Astrocyte (in vitro differentiated cells and primary cell): ENCODE data around the gene RPS27L. TPM values are rescaled to one million over a fixed set of nuclear protein-coding genes. Genes with fewer than 3 reads are reported as not detected.

Experiments
- DNase-seq: peaks from one replicate; pipeline ENCODE4 v3.0.0-alpha.2; 2010; ENCODE audit warnings: low read depth
- FAIRE-seq: peaks from 2 replicates; lab custom pipeline; 2011; peaks lifted over from hg19 to GRCh38; lab: Jason Lieb, UNC
- H2AFZ ChIP-seq: 2 replicates; pipeline ENCODE4 v1.6.0; 2012; ENCODE audit warnings: low read depth, low read length, inconsistent platforms
- H3K27ac ChIP-seq: 2 replicates; pipeline ENCODE4 v1.5.1; 2011; ENCODE audit warnings: low read depth, low read length, inconsistent platforms
- H3K27me3 ChIP-seq: 2 replicates; pipeline ENCODE4 v1.6.0; 2011; ENCODE audit warnings: low read length, inconsistent platforms; ENCODE audit not compliant: insufficient read depth
- H3K36me3 ChIP-seq: 2 replicates; pipeline ENCODE4 v1.5.1; 2011; ENCODE audit warnings: low read length, inconsistent platforms; ENCODE audit not compliant: insufficient read depth
- H3K4me1 ChIP-seq: 2 replicates; pipeline ENCODE4 v1.5.1; 2011; ENCODE audit warnings: low read length, inconsistent platforms; ENCODE audit not compliant: insufficient read depth
- H3K4me2 ChIP-seq: 2 replicates; pipeline ENCODE4 v1.6.0; 2012; ENCODE audit warnings: low read length, inconsistent platforms
- H3K4me3 ChIP-seq: 2 replicates; pipeline ENCODE4 v1.5.1; 2011; ENCODE audit warnings: low read depth, mild to moderate bottlenecking, low read length, inconsistent platforms; ENCODE audit not compliant: insufficient read depth
- H3K79me2 ChIP-seq: 2 replicates; pipeline ENCODE4 v1.6.0; 2012; ENCODE audit warnings: mild to moderate bottlenecking, low read length, inconsistent platforms; ENCODE audit not compliant: insufficient read depth
- H3K9ac ChIP-seq: 2 replicates; pipeline ENCODE4 v1.6.0; 2012; ENCODE audit warnings: mild to moderate bottlenecking, low read length, inconsistent platforms
- H3K9me3 ChIP-seq: 2 replicates; pipeline ENCODE4 v1.5.1; 2012; ENCODE audit warnings: low read depth, mild to moderate bottlenecking, low read length, inconsistent platforms; ENCODE audit not compliant: insufficient read depth
- H4K20me1 ChIP-seq: 2 replicates; pipeline ENCODE4 v1.6.0; 2012; ENCODE audit warnings: low read length, inconsistent platforms; ENCODE audit not compliant: insufficient read depth
- H3K27ac Mint-ChIP-seq: one replicate; pipeline ENCODE4 v1.8.0; 2021; ENCODE audit warnings: mild to moderate bottlenecking, mixed read lengths; ENCODE audit not compliant: unreplicated experiment
- H3K27me3 Mint-ChIP-seq: one replicate; pipeline ENCODE4 v1.8.0; 2021; ENCODE audit warnings: low read depth, mixed read lengths; ENCODE audit not compliant: unreplicated experiment
- H3K36me3 Mint-ChIP-seq: one replicate; pipeline ENCODE4 v1.8.0; 2021; ENCODE audit warnings: low read depth, mixed read lengths; ENCODE audit not compliant: unreplicated experiment
- H3K4me1 Mint-ChIP-seq: one replicate; pipeline ENCODE4 v1.8.0; 2021; ENCODE audit warnings: low read depth, mixed read lengths; ENCODE audit not compliant: unreplicated experiment
- H3K4me3 Mint-ChIP-seq: one replicate; pipeline ENCODE4 v1.8.0; 2021; ENCODE audit warnings: mild to moderate bottlenecking, moderate library complexity, mixed read lengths; ENCODE audit not compliant: unreplicated experiment
- H3K9me3 Mint-ChIP-seq: one replicate; pipeline ENCODE4 v1.8.0; 2021; ENCODE audit warnings: mild to moderate bottlenecking, mixed read lengths; ENCODE audit not compliant: unreplicated experiment
- CTCF ChIP-seq: IDR thresholded peaks from 2 replicates; pipeline ENCODE4 v1.5.1; 2011; ENCODE audit warnings: low read depth, mild to moderate bottlenecking, inconsistent platforms, low read length, moderate library complexity; ENCODE audit not compliant: insufficient read depth
- EZH2 ChIP-seq: IDR thresholded peaks from 2 replicates; pipeline ENCODE4 v1.6.1; 2012; ENCODE audit warnings: mild to moderate bottlenecking, low read length, inconsistent platforms; ENCODE audit not compliant: insufficient read depth
- total RNA-seq: library from RNA; stranded (reverse); gene quantifications from 2 replicates; pipeline ENCODE4 v1.2.1, GENCODE V29; 2021

The RPS27L gene
- total RNA-seq, 1 donor from 2014 or later = 484 TPM

- no peaks in the 10 kb centered on the region for H3K9me3 ChIP-seq
- H3K4me1 ChIP-seq = peaks cover 3% of the 10 kb centered on the region
- no peaks in the 10 kb centered on the region for H3K36me3 Mint-ChIP-seq
- no peak overlapping the region for H2AFZ ChIP-seq
- no peak overlapping the region for H3K4me2 ChIP-seq
- no peaks in the 10 kb centered on the region for H3K27me3 ChIP-seq
- no peak overlapping the region for H3K9ac ChIP-seq
- peaks cover 6% of the 10 kb centered on the region for H3K4me1 Mint-ChIP-seq
- H3K27ac Mint-ChIP-seq = no peak overlapping the region
- no peak overlapping the region for H3K4me3 ChIP-seq
- no peaks in the 10 kb centered on the region for H3K79me2 ChIP-seq
- no peaks in the 10 kb centered on the region for H3K36me3 ChIP-seq
- no peaks in the 10 kb centered on the region for H3K9me3 Mint-ChIP-seq
- H3K27me3 Mint-ChIP-seq = no peaks in the 10 kb centered on the region
- no peak for TF ChIP-seq EZH2
- no peak for TF ChIP-seq CTCF
- DNase-seq (no peak), FAIRE-seq (no peak)
- no peaks in the 10 kb centered on the region for H4K20me1 ChIP-seq
- no peak overlapping the region for H3K4me3 Mint-ChIP-seq
- no peak overlapping the region for H3K27ac ChIP-seq
Observed at GRCh38 chr15:63178034-63178433, 20.8 kb upstream of the RPS27L start.

GRCh38 chr15:63176302-63176701 lies 19.0 kb upstream of the RPS27L start:
- DNase-seq = peak; percentile 53
- Mint-ChIP-seq H3K36me3 (no peaks in the 10 kb centered on the region), H3K4me1 (peaks cover 6% of the 10 kb centered on the region), H3K9me3 (no peaks in the 10 kb centered on the region), H3K27me3 (no peaks in the 10 kb centered on the region), H3K4me3 (no peak overlapping the region), H3K27ac (no peak overlapping the region)
- H3K27me3 ChIP-seq = no peaks in the 10 kb centered on the region
- FAIRE-seq = no peak
- H2AFZ ChIP-seq = no peak overlapping the region
- H3K4me2 ChIP-seq = peak overlapping the region; percentile 1
- H3K27ac ChIP-seq = no peak overlapping the region
- H3K9me3 ChIP-seq = no peaks in the 10 kb centered on the region
- H4K20me1 ChIP-seq = no peaks in the 10 kb centered on the region
- H3K4me1 ChIP-seq = peaks cover 3% of the 10 kb centered on the region
- no peak overlapping the region for H3K9ac ChIP-seq
- TF ChIP-seq CTCF = no peak
- no peak for TF ChIP-seq EZH2
- no peaks in the 10 kb centered on the region for H3K36me3 ChIP-seq
- no peaks in the 10 kb centered on the region for H3K79me2 ChIP-seq
- no peak overlapping the region for H3K4me3 ChIP-seq

- no peak overlapping the region for H3K9ac ChIP-seq
- no peak for DNase-seq
- Mint-ChIP-seq H3K9me3 (no peaks in the 10 kb centered on the region), H3K27me3 (no peaks in the 10 kb centered on the region), H3K36me3 (peaks cover 2% of the 10 kb centered on the region), H3K4me3 (no peak overlapping the region), H3K4me1 (peaks cover 6% of the 10 kb centered on the region), H3K27ac (no peak overlapping the region)
- peaks cover 3% of the 10 kb centered on the region for H3K4me1 ChIP-seq
- H3K27ac ChIP-seq = no peak overlapping the region
- H3K36me3 ChIP-seq = no peaks in the 10 kb centered on the region
- H3K4me3 ChIP-seq = no peak overlapping the region
- no peak overlapping the region for H2AFZ ChIP-seq
- H3K79me2 ChIP-seq = no peaks in the 10 kb centered on the region
- H3K27me3 ChIP-seq = no peaks in the 10 kb centered on the region
- H4K20me1 ChIP-seq = no peaks in the 10 kb centered on the region
- H3K4me2 ChIP-seq = no peak overlapping the region
- no peaks in the 10 kb centered on the region for H3K9me3 ChIP-seq
- TF ChIP-seq EZH2 (no peak), CTCF (no peak)
- no peak for FAIRE-seq
Observed at GRCh38 chr15:63172851-63173451, 15.7 kb upstream of the RPS27L start.
